NCI-H1694 (cell line): ENCODE data around the gene ARHGAP4.

Source experiments
- DNase-seq: peaks from one replicate; lab custom pipeline; 2025; lab: John Stamatoyannopoulos, UW

Gene ARHGAP4

DNA sequence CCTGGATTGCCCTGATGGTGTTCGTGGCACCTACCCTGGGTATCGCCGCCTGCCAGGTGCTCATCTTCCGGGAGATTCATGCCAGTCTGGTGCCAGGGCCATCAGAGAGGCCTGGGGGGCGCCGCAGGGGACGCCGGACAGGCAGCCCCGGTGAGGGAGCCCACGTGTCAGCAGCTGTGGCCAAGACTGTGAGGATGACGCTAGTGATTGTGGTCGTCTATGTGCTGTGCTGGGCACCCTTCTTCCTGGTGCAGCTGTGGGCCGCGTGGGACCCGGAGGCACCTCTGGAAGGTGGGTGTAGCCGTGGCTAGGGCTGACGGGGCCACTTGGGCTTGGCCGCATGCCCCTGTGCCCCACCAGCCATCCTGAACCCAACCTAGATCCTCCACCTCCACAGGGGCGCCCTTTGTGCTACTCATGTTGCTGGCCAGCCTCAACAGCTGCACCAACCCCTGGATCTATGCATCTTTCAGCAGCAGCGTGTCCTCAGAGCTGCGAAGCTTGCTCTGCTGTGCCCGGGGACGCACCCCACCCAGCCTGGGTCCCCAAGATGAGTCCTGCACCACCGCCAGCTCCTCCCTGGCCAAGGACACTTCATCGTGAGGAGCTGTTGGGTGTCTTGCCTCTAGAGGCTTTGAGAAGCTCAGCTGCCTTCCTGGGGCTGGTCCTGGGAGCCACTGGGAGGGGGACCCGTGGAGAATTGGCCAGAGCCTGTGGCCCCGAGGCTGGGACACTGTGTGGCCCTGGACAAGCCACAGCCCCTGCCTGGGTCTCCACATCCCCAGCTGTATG is 19.7 kb downstream of the ARHGAP4 start:
- DNase-seq, result no peak

DNA sequence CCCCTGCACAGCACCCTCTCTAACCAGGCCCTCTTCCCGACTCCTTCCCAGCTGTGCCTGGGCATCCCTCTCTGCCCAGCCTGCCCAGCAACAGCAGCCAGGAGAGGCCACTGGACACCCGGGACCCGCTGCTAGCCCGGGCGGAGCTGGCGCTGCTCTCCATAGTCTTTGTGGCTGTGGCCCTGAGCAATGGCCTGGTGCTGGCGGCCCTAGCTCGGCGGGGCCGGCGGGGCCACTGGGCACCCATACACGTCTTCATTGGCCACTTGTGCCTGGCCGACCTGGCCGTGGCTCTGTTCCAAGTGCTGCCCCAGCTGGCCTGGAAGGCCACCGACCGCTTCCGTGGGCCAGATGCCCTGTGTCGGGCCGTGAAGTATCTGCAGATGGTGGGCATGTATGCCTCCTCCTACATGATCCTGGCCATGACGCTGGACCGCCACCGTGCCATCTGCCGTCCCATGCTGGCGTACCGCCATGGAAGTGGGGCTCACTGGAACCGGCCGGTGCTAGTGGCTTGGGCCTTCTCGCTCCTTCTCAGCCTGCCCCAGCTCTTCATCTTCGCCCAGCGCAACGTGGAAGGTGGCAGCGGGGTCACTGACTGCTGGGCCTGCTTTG is 20.5 kb downstream of the ARHGAP4 start:
- no peak for DNase-seq

DNA sequence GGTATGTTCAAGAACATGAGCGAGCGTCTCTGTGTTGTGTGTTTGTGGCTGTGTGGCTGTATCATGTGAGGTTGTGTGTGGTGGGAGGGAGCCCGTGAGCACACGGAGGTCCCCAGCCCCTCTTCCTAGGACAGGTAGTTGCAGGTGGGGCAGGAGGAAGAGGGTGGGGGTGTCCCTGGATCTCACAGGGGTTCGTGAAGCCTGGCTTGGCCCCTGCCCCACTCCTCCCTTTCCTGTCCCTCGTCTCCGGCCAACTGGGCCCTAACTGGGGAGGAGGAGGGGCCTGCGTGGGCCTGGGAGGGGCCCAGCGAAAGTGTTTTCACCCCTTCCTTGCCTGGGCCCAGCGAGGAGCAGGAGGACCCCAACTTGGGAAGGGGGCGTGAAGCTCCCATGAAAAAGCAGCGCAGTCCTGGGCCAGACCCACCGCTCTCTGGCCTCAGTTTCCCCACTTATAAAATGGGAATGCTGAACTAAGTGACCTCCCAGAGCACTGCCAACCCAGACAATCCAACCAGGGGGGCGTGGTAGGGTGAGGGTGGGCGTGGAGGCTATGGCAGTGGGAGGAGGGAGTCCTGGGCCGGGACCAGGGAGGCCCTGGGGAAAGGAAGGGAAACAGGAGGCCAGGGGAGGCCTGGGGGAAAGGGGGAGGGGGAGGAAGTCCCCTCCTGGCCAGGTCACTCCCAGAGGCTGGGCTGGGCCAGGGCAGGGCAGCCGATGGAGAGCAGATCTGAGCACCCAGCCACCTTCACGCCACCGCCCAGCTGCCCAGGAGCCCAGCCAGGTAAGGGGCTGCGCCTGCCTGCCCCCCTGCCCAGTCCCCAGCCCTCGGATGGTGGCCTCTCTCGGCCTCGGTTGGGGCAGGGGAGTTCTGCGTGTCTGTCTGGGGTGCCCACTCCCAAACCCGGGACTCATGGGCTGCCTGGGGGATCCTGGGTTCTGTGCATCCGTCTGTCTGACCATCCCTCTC is 21.8 kb downstream of the ARHGAP4 start, which contains the start of gene AVPR2:
Gene AVPR2 (plus strand): TSS at position 683 of the 967 bp plus-strand sequence. CDS start 473 bp downstream, outside the sequence.
- no peak for DNase-seq

DNA sequence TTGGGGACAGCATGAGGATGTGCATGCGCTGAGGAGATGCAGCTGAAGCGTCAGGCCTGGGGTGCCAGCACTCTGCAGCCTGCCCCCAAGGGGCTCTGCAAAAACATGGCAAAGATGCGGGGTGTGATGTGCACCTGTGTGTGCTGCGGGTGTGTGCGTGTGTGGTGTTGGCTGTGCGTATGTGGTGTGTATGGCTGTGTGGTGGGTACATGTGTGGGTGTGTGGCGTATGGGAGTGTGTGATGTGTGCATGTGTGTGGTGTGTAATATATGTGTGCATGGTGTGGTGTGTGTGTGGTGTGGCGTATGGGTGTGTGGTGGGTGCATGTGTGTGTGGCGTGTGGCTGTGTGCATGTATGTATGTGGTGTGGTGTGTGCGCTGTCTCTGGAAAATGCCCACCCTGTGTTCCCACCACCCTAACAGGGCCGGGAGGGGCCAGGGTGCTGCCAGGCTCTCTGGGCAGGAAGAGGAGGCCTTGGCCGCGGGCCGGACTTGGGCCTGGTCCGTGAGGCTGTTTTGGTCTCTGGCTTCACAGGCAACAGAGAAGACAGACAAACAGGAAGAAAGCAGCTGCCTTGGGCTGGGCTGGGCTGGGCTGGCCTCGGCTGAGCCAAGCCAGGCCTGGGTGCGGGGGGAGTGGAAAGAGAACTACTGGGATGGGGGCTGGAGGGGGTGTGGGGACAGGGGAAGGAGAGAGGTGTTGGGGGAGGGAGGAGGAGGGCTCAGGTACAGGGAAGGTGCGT is 22.7 kb downstream of the ARHGAP4 start:
- DNase-seq, result no peak

DNA sequence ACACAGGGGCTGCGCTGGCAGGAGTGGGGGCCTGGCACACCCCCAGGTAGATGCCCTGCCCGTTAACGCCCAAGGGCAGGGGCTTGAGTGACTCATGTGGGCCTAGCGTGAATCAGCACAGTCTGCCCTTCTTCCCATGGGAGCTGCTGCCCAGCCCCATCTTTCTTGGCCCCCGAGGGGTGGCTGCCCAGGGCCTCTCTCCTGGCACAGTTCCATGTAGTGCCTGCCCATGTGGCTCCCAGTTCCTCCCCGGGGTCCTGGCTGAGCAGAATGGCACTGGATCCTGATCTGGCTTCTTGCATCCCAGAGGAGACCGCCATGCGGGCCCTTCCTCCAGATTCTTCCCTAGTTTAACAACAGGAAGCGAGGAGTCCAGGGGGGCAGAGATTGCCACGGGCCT is 23.7 kb downstream of the ARHGAP4 start:
- no peak for DNase-seq

DNA sequence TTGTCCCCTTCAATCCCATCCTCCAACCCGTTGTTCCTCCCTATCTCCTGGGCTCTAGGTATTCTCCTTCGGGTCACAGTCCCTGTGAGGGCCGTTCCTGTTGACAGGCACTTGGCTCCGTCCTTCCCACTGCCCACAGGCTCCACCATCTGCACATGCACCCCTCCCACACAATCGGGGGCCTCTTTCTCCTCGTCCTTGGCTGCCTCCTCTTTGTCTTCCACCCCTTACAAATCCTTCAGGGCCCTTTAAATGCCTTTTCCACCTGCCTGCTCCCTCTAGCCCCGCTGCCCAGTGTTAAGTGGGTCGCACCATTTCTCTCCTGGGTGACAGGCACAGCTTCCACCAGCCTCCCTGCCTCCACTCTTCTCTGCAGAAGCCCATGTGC is 24.3 kb downstream of the ARHGAP4 start:
- DNase-seq, result no peak

DNA sequence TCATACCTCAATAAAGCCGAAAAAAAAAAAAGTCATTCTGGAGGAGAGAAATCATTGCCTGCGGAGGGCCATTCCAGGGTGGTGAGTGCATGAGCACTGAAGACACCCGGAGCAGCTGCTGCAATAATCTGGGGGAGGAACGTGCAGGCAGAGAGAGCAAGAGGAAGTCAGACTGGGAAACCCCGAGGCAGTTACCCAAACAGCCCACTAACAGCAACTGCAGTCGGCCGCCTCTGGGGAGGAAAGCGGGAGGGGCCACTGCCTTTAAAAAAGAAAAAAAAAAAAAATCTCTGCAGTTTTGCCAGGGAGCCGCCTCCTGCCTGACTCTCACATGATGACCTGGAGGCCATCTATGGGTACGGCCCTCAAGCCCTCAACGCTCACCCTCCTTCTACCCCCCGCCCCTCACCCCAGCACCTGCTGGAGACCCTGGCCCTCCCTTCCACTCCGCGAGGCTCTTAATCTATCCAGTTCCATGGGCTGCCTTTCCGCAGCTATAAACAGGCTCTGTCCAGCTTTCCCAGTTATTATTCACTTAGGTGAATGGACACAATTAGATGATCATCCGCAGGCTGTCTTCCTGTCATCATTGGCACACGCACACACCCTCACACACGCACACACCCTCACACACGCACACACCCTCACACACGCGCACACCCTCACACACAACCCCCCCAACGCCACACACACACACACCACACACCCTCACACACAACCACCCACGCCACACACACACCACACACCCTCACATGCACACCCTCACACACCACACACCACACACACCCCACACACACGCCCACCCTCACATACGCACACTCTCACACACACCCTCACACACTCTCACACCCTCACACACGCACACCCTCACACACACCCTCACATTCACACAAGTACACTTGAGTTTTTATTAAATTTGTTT is 25.0 kb downstream of the ARHGAP4 start:
- DNase-seq, result peak; percentile 40

DNA sequence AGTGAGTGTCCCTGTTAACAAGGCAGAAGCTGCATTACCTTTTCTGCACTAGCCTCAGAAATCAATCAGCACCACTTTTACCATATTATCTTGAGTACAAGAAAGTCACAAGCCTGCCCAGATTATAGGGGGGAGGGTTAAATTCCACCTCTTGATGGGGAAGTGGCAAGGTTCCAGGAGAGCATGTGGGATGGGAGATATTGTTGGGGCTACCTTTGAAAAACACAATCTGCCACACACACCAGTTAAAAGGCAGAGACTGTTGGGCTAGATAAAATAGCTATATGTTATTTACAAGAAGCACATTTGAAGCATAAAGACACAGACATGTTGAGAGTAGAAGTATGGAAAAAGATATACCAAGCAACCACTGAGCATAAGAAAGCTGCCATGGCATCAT is 28.2 kb downstream of the ARHGAP4 start:
- DNase-seq, result peak; percentile 60

DNA sequence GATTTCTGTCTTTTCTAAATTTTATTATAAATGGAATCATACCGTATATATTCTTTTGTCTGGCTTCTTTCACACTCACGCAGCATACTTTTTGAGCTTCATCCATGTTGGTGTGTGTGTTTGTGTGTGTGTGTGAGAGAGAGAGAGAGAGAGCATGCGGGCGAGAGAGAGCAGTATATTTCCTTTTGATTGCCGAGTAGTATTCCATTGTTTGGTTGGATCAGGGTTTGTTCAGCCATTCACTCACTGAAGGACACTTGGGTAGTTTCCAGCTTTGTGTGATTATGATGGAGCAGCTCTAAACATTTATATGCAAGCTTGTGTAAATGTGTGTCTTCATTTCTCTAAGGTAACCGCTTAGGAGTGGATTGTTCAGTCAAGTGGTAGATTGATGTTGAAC is 36.9 kb downstream of the ARHGAP4 start:
- no peak for DNase-seq

DNA sequence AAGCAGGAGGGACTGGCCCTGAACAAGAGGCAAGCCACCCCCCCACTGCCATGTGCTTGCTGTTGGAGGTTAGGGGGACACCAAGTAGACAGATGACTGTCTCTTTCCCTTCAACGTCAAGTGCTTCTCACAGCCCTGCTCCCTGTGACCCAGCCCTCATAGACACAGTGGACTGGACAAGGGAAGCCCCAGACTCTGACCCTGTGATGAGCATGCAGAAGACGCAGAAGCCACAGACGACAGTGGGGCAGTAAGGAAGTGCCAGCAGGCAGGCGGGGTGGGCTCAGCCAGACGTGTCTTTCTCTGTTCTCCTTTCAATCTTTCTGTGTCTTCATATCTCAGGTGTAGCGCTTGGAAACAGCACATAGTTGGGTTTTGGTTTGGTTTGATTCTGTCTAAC is 37.7 kb downstream of the ARHGAP4 start:
- DNase-seq, result no peak

DNA sequence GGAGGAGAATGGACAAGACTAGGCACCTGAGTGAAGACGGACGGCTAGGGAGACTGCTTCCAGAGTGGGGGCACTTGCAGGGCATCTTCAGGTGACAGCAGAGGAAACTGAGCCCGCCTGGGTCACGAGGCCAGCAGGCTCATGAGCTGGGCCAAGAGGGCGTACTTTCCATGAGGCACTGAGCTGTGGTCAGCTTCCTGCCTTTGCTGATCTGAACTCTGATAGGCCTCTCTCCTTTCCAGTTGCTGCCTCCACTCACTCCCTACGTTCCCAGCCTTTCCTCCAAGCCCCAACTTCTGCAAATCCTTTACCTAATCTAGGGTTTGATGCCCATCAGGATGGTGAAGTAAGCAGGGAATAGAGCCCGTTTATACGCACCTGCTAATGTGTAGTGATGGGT is 38.7 kb downstream of the ARHGAP4 start:
- DNase-seq, result no peak

DNA sequence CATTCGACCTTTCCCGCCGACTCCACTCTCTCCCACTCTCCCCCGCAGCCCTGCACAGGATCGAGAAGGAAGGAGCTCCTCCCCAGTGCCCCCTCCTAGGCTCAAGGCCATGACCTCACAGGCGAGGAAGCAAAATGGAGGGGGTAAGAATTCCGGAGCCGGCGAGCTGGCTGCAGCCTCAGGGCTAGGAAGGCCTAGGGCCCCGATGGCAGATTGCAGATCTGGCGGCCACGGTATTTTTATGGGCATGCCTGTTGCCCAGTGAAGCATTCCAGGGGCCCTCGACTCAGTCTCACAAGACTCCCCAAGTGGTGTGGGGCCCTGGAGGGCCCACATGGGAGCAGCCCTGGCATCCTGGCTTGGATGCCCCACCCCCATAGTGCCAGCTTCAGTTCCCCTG is 39.1 kb downstream of the ARHGAP4 start:
- DNase-seq, result no peak

DNA sequence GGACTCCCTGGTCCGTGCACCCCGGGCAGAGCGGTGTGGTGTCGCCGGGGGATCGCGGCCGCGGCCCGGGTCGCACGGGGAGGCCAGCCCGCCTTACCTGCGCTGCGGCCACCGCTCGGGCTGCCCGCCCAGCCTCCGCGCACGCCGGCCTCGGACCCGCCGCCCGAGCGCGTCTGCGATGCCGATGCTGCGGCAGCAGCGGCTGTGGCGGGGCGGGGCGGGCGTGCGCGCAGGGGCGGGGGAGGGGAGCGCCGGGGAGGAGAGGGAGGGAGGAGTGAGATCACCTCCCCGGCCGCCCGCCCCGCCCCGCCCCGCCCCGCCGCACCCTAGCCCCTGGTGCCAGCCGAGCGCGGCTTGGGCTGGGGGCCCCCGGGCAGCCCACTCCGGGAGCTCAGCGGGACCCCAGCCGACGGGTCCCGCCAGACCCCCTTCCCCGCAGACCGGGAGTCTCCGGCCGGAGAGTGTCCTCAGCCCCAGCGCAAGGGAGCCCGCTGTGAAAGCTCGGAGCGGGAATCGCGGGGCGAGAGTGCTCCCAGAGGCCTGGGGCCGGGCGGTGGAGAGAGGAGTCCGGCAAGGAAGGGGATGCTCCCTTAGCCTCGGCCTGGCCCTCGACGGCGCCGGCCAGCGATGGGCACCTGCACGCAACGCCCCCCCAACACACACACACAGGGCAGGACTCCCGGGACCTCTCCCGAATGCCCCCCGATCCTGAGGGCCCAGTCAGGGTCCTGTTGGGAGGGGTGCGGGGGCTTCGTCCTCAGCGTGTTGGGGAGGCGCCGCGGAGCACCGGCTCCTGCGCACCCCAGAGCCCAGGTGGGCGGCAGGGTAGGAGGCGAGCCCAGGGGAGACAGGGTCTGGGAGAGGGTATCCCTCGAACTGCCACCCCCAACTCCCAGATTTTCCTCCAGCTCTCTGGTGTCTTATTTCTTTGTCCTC is 39.8 kb downstream of the ARHGAP4 start, which contains the start of gene L1CAM:
Gene L1CAM (minus strand): TSS at position 206 of the 936 bp plus-strand sequence. CDS start 10,337 bp downstream, outside the sequence.
- DNase-seq, result no peak

DNA sequence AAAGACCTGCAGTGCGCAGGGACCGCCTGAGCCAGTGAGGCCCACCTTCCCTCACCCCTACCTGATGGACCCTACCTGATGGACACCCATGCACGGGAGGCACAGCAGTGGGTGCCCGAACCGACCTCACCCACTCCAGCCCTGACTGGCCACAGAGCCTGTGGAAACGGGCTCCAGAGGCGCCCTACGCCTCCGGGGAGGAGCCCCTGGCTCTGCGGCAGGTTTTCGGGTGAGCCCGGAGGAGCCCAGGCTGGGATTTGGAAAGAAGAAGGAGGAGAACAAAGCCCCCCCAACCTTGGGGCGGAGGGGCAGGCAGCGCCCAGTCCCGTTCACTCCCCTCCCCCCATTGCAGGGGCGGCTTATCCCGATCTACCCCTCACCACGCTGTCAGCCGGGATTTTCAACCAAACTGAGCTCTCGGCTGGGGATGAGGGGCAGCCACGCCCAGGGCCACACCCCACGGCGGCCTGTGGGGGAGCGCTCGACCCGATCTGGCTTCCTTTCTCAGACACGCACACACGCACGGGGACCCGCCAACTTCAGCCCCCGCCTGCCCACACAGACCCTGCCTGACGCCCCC is 40.8 kb downstream of the ARHGAP4 start:
- no peak for DNase-seq

DNA sequence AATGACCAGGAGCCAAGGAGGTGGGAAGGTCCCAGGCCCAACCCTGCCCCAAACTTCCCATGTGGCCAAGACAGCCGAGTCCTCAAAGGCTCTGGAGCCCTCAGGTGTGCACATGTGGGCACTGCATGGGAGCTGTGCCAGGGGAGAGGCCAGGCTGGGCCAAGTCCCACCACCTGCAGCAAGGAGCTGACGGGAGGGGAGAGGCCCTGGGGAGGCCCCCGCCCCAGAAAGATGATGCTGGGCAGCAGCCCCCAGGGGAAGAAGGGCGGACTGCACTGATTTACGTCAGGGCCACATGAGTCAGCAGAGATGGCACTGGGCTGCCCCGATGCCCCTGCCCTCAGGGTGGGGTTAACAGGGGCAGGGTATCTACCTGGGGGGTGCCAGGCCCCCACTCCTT is 41.5 kb downstream of the ARHGAP4 start:
- no peak for DNase-seq

DNA sequence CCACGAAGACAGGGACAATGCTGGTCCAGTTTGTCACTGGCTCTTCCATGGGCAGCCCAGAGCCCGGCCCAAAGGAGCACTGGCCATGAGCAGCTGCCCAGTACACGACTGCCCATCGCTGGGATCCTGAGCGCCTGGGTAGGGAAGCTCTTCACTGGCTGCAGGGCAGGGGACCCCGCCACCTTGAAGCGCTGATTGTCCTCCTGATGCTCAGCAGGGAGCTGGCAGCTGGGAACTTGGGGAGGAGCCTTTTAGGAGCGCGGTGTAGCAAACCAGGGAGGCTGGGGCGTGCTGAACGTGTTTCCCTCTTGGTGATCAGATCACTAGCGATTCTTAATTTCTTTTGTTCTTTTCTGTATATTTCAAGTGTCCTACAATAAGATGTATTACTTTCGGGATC is 41.9 kb downstream of the ARHGAP4 start:
- DNase-seq, result no peak

DNA sequence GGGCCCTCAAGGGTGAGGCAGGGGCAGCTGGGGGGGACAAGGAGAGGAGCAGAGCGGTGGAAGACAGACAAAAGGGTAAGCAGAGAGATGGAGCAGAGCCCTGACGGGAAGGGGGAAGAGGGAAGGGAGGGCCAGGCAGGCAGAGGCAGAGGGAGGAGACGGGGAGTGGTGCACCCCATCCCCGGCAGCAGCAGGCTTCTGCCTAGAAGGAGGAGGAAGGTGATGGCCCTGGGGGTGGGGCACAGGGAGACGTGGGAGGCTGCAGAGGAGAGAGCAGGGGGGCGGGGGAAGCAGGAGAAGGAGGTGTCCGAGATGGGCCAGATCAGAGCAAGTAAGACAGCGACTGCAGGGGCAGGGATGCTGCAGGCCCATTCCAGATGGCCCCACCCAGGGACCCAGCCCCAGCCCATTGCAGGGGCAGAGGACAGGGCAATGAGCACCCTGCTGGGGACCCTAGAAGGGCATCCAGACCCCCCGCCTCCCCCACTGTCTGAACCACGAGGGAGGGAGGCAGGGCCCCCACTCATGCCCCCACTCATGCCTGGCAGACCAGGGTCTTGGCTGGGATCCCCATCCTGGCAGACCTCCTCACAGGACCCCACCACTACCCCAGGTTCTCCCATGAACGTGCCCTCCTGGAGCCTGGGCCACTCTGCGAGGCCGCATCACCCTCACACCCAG is 42.8 kb downstream of the ARHGAP4 start:
- DNase-seq, result no peak

DNA sequence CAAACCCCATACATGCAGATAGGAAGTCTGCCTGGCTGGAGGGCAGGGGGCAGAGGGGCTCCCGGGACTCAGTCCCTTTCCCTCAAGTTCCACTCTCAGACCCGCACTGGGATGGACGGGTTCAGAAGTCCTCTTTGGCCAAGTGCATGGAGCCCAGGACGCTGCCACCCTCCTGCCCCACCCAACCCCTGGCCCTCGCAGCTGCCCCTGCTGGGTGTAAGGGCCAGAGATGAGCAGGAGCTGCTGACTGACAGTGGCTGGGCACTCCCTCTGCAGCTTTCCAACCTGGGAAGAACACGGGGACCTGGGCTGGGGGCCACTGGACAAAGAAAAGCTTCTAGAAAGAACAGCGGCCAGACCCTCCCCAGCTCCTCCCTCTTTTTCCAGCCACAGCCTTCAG is 43.5 kb downstream of the ARHGAP4 start:
- DNase-seq, result no peak
